Measurements from ENCODE around the gene GFAP.

Gene GFAP

DNA sequence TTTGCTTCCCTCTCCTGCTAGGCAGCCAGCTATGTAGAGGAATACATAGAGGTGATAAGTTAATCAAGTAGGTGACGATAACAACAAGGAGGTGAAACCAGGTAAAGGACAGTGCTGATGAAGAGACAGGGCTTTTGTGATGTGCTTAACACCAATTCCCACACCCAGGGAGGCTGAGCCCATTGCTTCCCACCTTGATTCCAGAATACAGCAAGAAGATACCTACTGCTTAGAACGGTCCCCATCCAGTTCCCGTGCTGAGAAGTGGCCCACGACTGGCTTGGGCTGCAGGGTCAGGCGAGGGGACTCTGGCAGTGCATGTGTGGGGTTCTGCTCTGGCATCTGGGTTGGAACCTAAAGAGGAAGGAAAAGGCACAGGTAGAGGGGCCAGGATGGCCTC is 16.1 kb upstream of the GFAP start:
- no peak for DNase-seq (ENCODE audit: low read depth)

DNA sequence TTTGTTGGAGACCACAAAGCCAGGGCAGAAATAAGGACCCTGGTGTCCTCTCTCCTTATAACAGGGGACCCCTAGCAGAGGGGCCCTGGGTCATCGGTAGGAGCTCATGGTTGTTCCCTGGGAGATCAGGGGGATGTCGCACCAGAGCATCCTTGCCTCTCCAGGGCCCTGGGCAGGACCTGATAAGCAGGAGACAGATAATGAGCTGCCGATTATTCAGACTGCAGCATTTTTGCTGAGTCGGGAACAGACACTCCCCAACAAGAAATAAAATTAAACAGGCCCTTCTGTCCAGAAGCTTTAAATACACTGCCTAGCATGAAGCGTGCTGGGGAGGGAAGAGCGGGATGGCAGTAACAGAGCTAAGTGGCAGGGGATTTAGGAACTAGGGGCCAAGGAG is 15.4 kb upstream of the GFAP start:
- no peak for DNase-seq (ENCODE audit: low read depth)

GRCh38 chr17:44928950-44929720 is 13.8 kb upstream of the GFAP start:
- DNase-seq (ENCODE audit: low read depth): no peak

GRCh38 chr17:44928136-44928535 is 12.8 kb upstream of the GFAP start:
- no peak for DNase-seq (ENCODE audit: low read depth)

GRCh38 chr17:44927696-44928095 is 12.4 kb upstream of the GFAP start:
- DNase-seq (ENCODE audit: low read depth): no peak

GRCh38 chr17:44926821-44927525 is 11.7 kb upstream of the GFAP start:
- no peak for DNase-seq (ENCODE audit: low read depth)

DNA sequence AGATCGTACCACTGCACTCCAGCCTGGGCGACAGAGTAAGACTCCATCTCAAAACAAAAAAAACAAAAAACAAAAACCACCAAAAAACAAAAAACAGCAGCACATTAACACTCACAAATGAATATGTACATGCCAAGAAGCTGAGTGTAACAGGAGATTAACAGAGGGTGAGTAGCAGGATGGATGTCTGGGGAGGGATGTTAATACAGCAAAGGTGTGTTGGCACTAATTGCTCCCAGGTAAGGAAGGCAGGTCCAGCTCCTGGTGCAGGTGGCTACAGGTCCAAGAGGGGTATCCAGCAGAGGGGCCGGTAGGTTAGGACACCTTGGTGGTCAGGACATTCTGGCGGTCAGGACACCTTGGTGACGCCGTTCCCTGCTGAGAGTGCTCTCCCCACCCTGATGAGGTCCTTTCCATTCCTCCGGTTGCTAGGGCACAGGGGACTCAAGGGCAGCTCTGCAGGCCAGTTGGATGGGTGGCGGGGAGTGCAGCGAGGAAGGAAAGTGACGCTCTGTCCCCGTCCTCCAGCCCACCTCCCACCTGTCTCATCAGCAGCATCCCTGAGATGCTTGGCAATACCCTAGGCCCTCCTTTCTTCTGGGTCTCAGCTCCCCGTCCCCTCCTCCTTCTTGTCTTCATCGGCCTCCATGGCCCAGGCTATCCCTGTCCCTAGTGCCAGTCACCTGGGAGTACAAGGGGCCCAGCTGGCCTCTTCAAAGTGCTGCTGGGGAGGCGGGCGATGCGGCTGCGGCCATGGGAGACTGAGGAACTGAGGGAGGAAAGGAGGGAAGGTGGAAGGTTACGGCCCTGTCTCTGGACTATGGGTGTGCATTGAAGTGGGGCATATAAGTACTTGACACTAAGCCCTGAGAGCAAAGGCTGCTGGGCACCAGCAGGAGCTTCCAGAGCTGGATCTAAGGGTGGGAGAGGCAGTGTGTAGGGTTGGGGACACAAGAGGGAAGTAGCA is 10.7 kb upstream of the GFAP start:
- no peak for DNase-seq (ENCODE audit: low read depth)

- no peak for DNase-seq (ENCODE audit: low read depth)
Measured at GRCh38 chr17:44924107-44924544, 8.8 kb upstream of the GFAP start.

GRCh38 chr17:44922746-44923470 is 7.6 kb upstream of the GFAP start:
- no peak for DNase-seq (ENCODE audit: low read depth)

DNA sequence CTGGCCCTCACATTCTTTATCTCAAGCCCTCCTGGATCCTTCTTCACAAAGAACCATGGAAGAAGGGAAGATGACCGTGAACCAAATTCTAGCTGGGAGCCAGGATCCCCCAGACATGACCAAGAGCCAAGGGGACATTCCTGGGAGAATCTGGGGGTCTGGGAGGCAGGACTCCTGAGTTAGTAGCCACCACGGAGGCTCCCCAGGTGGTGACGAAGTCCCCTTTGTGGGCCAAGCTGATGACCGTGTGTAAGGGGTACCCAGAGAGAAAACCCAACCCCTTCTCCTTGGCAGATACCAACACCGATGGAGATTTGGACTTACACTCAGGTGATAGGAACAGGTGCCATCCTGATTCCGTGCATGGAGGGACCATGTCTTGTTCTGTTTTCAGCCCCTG is 6.8 kb upstream of the GFAP start:
- no peak for DNase-seq (ENCODE audit: low read depth)

DNA sequence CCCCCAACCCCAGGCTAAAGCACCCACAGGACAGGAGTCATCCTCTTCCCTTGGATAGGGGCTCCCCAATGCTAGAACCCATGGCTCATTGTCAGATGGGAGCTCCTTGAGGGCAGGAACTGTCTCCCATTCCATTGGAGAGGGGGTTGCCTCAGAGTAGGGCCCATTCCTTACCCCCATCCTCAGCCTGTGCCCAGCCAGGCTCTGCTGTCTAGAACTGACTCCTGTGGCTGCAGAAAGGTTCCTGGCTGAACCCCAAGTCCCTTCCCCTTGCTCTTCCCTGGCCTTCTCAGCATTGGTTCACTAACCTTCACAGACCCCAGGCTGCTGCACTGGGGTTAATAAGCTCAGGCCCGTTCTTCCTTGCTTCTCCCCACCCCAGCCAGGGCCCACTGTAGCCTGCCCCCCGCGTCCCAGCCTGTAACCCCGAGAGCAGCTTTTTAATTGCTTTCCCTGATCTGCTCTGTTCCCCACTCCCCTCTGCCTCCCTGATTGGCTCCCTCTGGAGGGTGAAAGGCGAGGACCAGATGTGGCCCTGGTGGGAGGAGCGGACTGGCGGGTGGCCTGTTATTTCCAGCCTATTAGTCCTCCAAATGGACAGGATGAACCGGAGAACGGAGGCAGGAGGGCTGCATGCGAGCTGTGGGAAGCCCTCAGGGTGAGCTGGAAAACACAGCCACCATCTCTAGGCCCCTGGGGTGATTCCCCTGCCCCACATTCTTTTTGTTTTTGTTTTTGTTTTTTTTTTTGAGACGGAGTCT is 6.0 kb upstream of the GFAP start:
- DNase-seq (ENCODE audit: low read depth): no peak

DNA sequence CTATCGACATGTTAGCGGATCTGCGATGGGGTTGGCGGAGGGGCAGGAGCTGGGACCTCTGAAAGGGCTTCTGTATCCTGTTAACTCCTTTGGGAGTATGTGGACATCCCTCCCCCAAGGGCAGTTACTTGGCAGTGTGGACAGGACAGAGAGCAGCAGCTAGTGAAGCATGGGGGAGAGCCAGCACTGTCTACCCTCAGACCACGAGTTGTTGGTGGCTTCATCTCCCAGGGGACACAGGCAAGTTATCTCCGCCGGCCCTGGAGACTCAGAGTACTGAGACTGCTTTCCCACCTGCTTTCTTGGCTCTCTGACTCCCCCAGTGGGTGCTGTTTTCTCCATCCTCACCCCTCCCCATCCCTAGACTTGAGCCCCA is 5.3 kb upstream of the GFAP start:
- no peak for DNase-seq (ENCODE audit: low read depth)

DNA sequence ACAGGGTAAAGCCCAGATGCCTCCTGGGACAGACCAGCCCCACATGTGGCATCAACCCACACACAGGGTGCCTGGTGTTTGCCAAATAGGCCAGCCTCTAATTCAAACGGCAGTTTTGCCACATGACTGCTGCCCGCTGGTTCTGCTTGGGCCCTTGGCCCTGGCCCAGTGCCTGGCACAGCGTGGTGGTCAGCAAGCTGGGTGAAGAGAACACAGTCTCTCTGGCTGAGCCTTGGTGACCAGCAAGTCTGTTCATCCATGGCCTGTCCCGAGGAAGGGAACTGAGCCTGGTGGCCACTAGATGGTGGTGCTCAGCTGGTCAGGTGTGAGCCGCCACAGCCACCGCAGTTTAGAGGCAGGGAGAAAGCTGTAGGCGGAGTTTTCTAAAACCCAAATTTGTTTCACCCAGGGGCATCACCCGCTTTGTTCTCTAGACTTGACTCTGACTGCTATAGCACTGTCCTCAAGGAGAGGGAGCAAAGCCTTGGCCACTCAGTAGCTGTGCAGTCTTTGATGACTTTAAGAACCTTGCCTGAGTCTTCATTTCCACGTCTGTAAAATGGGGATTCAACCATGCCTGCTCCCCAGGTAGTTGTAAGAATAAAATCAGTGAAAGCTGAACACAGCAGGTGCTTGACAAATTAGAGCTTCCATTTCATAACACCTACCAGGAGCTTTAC is 4.7 kb upstream of the GFAP start:
- DNase-seq (ENCODE audit: low read depth): no peak

DNA sequence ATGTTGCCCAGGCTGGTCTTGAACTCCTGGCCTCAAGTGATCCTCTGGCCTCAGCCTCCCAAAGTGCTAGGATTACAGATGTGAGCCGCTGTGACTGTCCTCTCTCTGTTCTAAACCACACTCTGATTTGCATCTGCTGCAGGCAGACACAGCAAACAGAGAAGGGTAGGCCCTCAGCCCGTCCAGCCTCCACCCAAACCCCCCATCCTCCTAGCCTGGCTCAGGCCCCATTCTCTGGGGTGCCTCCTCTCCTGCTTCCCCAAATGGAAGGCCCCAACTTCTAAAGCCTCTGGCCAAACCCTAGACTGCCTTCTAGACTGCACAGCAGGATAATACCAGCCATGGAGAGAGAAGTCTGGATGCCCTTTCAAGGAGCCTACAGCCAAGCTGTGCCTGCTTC is 4.1 kb upstream of the GFAP start:
- no peak for DNase-seq (ENCODE audit: low read depth)

DNA sequence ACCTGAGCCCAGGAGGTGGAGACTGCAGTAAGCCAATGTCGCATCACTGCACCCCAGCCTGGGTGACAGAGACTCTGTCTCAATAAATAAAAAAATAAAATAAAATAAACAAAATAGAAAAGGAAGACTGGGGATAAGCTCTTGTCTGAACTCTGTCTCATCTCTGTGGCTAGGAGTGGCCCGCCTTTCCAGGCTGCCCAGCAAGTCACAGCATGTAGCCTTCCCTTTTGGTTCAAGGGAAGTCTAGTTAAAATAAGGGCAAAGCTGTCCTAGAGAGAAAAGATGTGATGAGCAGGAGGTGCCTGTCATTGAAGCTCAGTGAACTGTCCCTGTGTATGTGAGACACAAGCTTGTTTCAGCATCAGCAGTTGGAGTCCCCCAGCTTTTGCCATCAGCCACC is 2.7 kb upstream of the GFAP start:
- no peak for DNase-seq (ENCODE audit: low read depth)

DNA sequence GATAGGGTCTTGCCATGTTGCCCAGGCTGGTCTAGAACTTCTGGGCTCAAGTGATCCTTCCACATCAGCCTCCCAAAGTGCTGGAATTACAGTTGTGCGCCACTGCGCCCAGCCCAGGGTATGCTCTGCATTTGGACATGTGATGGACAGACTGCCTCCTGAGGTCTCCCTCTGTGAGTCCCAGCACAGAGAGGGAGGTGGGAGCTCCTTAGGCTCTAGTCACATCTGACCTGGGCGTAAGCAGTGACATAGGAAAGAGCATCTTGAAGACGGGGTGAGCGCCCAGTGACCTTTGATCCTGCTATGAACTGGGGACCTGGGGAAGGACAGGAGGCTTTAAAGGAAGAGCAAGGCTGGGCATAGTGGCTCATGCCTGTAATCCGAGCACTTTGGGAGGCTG is 2.2 kb upstream of the GFAP start:
- DNase-seq (ENCODE audit: low read depth): no peak

DNA sequence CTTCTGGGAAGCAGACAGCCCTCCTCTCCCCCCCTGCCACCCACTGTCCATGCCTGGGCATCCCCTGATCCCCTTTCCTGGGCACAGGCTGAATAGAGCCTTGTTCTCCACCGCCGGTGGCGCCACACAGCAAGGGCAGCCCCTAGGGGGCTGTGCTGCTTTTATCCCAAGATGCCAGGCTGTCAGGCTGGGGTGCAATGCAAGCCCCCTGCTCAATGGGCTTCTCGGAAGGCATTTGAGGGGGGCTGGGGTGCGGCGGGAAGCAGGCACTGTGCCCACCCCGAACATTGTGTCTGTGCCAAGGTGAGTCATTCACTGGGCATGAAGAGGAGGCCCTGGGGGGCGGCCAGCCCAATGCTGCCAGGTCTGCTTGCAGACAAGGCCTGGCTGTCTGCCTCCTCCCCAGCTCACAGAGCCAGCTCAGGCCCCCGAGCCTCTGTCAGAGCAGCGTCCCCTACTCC is 1.5 kb upstream of the GFAP start:
- DNase-seq (ENCODE audit: low read depth): no peak

DNA sequence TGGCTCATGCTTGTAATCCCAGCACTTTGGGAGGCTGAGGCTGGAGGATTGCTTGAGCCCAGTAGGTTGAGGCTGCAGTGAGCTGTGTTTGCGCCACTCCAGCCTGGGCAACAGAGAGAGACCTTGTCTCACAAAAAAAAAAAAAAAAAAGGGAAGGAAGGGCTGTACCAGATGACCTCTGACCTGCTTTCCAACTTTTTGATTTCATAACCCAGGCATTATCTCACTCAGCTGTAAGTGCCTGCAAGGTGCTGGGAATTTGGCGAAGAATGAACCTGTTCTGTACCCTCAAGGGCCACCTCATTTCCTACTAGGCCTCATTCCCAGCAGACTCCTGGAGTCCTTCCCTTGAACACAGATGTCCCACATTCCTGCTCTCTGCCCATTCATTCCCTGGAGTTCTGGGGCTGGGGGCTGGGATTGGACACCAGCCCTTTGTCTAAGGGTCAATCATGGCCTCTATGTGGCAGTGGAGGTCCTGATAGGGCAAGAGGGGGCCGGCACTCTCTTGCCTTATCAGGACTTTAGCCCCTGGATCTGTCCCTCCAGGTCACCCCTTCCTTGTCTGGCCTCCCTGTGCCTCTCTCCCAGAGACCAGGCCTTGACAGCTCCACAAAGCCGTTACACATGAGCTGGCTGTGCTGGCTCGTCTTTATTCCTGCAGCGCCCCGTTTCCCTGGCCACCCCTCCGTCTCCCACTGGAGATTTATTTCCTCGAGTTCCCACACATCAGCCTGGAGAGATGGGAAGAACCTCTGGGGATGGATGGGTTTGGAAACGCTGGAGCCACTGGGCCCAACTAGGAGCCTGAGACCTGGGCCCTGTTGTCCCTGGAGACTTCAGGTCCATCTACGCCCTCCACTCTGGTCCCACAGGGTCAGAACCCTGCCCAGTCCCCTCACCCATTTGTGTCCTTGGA is 821 bp upstream of the GFAP start:
- no peak for DNase-seq (ENCODE audit: low read depth)

GRCh38 chr17:44914698-44915271 is 515 bp downstream of the GFAP start:
- DNase-seq (ENCODE audit: low read depth): no peak

Measured in HS-5 (cell line).